ENCODE data around the gene COL12A1. TPM values are rescaled to one million over a fixed set of nuclear protein-coding genes. Genes with fewer than 3 reads are reported as not detected.
A peak's percentile ranks its signal among the peaks of the same experiment; 100 is the strongest.

The COL12A1 gene
- total RNA-seq, 1 donor from 2014 or later, result 1.3 TPM

- Mint-ChIP-seq H3K4me3 (peak overlapping the region; percentile 83), H3K4me1 (peaks cover 27% of the 10 kb centered on the region), H3K36me3 (no peaks in the 10 kb centered on the region), H3K27me3 (ENCODE audit: insufficient read depth, low read depth) (peaks cover 54% of the 10 kb centered on the region), H3K9me3 (no peaks in the 10 kb centered on the region), H3K27ac (no peak overlapping the region)
- Histone ChIP-seq H3K9me3 (ENCODE audit: low read depth) (no peaks in the 10 kb centered on the region), H3F3A (ENCODE audit: low read depth) (peaks cover 30% of the 10 kb centered on the region), H3K27me3 (peaks cover 72% of the 10 kb centered on the region), H3K9ac (no peak overlapping the region), H3K4me2 (peak overlapping the region; percentile 88), H3K4me1 (peaks cover 14% of the 10 kb centered on the region), H3K4me3 (peak overlapping the region; percentile 54), H2AFZ (replicated peaks) (peak overlapping the region; percentile 80), H3K79me2 (ENCODE audit: low read depth) (no peaks in the 10 kb centered on the region), H3K27ac (no peak overlapping the region), H4K20me1 (ENCODE audit: low read depth) (peaks cover 22% of the 10 kb centered on the region), H3K36me3 (no peaks in the 10 kb centered on the region)
- TF ChIP-seq EZH2 (IDR thresholded peaks at IDR 0.05) (peak; percentile 77), CTCF (IDR thresholded peaks at IDR 0.05) (peak; percentile 45), EZH2phosphoT487 (IDR thresholded peaks at IDR 0.05) (peak; percentile 75)
- DNase-seq (ENCODE audit: low spot score), result peak; percentile 74
These were observed 3.8 kb downstream of the COL12A1 start for GRCh38 chr6:75201901-75202672.

- peaks cover 45% of the 10 kb centered on the region for H3K27me3 Mint-ChIP-seq (ENCODE audit: insufficient read depth, low read depth)
- Histone ChIP-seq H3K27me3 (peaks cover 61% of the 10 kb centered on the region), H2AFZ (replicated peaks) (no peak overlapping the region), H3K9ac (no peak overlapping the region), H3F3A (ENCODE audit: low read depth) (peaks cover 20% of the 10 kb centered on the region), H3K79me2 (ENCODE audit: low read depth) (no peaks in the 10 kb centered on the region), H3K4me2 (no peak overlapping the region), H3K4me1 (peaks cover 6% of the 10 kb centered on the region), H3K36me3 (no peaks in the 10 kb centered on the region), H3K4me3 (no peak overlapping the region), H4K20me1 (ENCODE audit: low read depth) (peaks cover 22% of the 10 kb centered on the region), H3K9me3 (ENCODE audit: low read depth) (no peaks in the 10 kb centered on the region), H3K27ac (no peak overlapping the region)
- H3K4me1 Mint-ChIP-seq, result peaks cover 20% of the 10 kb centered on the region
- H3K27ac Mint-ChIP-seq, result no peak overlapping the region
- H3K36me3 Mint-ChIP-seq, result no peaks in the 10 kb centered on the region
- no peak overlapping the region for H3K4me3 Mint-ChIP-seq
- TF ChIP-seq EZH2phosphoT487 (IDR thresholded peaks at IDR 0.05) (no peak), CTCF (IDR thresholded peaks at IDR 0.05) (no peak), EZH2 (IDR thresholded peaks at IDR 0.05) (no peak)
- no peaks in the 10 kb centered on the region for H3K9me3 Mint-ChIP-seq
- no peak for DNase-seq (ENCODE audit: low spot score)
These were observed 4.8 kb downstream of the COL12A1 start for GRCh38 chr6:75201021-75201420.

GRCh38 chr6:75199889-75200288 is 6.0 kb downstream of the COL12A1 start:
- H3K27ac ChIP-seq, result no peak overlapping the region
- no peak overlapping the region for H3K4me2 ChIP-seq
- no peak for TF ChIP-seq CTCF (IDR thresholded peaks at IDR 0.05)
- no peak for TF ChIP-seq EZH2 (IDR thresholded peaks at IDR 0.05)
- TF ChIP-seq EZH2phosphoT487 (IDR thresholded peaks at IDR 0.05), result no peak
- H4K20me1 ChIP-seq (ENCODE audit: low read depth), result peaks cover 19% of the 10 kb centered on the region
- Mint-ChIP-seq H3K36me3 (no peaks in the 10 kb centered on the region), H3K27me3 (ENCODE audit: insufficient read depth, low read depth) (peaks cover 34% of the 10 kb centered on the region), H3K9me3 (no peaks in the 10 kb centered on the region), H3K4me3 (no peak overlapping the region), H3K4me1 (peaks cover 16% of the 10 kb centered on the region), H3K27ac (no peak overlapping the region)
- no peak for DNase-seq (ENCODE audit: low spot score)
- peaks cover 9% of the 10 kb centered on the region for H3F3A ChIP-seq (ENCODE audit: low read depth)
- no peak overlapping the region for H3K4me3 ChIP-seq
- H3K36me3 ChIP-seq, result no peaks in the 10 kb centered on the region
- peaks cover 5% of the 10 kb centered on the region for H3K4me1 ChIP-seq
- H3K9me3 ChIP-seq (ENCODE audit: low read depth), result no peaks in the 10 kb centered on the region
- H2AFZ ChIP-seq (replicated peaks), result no peak overlapping the region
- no peak overlapping the region for H3K9ac ChIP-seq
- H3K27me3 ChIP-seq, result peaks cover 50% of the 10 kb centered on the region
- H3K79me2 ChIP-seq (ENCODE audit: low read depth), result no peaks in the 10 kb centered on the region
